Activated CD4-positive, alpha-beta T cell treated with anti-CD3 and anti-CD28 coated beads for 24 hours (primary cell): ENCODE measurements around the gene AAK1.
"Not testable (repeated sequence)": the region's sequence is repeated elsewhere in the genome, so short reads cannot be mapped to it uniquely, and the experiment has no call there.

Experiments used
- DNase-seq, 2 donors: peaks; one replicate each; pipeline ENCODE4 v3.0.0-alpha.2; 2020; ENCODE audit warnings: low read depth in 2 of 2

The AAK1 gene

GRCh38 chr2:69600425-69600824, 43.1 kb downstream of the AAK1 start:
- no peak for DNase-seq

- no peak for DNase-seq
Measured at GRCh38 chr2:69597843-69598610, 45.5 kb downstream of the AAK1 start.

DNA sequence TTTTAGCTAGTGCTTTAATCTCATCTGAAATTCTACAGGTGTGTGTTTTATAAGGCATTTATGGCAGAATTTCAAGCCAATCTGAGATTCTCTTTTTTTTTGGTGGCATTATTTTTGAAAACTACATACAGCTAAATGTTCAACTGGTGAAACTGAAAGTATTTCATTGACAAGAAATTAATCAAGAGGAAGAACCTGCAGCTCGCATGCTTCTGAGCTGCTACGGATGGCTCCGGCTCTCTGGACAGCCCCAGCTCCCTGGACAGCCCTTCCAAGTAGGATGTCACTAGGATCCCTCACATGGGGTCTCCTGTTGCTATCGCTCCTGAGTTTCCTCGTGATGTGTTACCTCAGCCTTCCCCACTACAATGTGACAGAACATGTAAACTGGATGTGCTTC, 46.4 kb downstream of the AAK1 start:
- no peak for DNase-seq

- no peak for DNase-seq
Measured at GRCh38 chr2:69594341-69594740, 49.2 kb downstream of the AAK1 start.

GRCh38 chr2:69592511-69592910, 51.0 kb downstream of the AAK1 start:
- DNase-seq, result no peak

DNA sequence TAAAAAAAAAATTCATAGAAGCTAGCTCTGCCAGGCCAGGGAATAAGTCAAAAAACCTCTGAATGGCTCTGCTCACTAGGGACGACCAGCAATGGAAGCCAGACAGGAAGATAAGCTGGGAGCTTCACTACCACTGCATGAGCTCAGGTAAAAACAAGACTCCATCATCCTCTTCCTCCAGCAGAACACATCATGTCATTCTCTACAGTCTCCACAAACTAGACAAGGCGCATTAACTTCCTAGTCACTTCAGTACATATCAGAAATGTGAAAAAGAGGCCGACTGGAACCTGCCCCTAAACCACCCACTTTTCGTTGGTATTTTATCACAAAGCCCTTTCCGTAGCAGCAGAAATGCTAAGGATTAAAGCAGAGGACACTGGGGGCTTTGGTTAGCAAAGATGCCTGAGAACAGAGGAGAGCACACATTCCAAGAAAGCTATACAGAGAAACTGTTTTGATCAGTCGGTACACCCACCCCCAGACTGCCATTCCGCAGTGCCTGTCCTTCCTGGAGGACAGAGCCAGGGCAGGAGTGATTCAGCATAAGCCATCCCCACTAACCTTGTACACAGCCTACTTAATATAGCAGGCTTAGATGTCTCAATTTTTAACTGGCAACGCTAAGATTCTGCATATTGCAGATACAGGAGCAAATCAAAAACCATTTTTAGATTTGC, 53.4 kb downstream of the AAK1 start:
- DNase-seq, result no peak

DNA sequence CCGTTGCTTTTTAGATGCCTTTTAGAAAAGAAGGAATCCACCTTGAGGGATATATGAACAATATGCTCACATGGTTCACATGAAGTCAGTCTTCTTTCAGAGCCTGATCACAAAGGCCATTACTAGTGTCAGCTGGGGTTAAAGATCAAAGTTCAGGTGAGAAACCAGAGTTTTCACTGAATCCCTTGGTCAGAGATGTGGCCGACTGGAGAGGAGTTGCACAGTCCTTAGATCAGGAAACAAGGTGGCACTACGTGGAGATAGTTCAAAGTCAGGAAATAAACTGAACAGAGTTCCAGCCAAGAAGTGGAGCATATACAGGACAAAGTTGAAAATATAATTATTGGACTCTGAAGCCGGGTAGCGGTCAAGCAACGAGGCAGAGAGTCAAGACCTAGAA, 54.6 kb downstream of the AAK1 start:
- no peak for DNase-seq

- no peak for DNase-seq
Measured at GRCh38 chr2:69588403-69588802, 55.1 kb downstream of the AAK1 start.

- DNase-seq, result no peak
Measured at GRCh38 chr2:69585855-69586555, 57.5 kb downstream of the AAK1 start.

- DNase-seq, result no peak
Measured at GRCh38 chr2:69584127-69584889, 59.2 kb downstream of the AAK1 start.

GRCh38 chr2:69583321-69583833, 60.2 kb downstream of the AAK1 start:
- no peak for DNase-seq

- DNase-seq, result no peak
Measured at GRCh38 chr2:69582582-69583176, 60.9 kb downstream of the AAK1 start.

DNA sequence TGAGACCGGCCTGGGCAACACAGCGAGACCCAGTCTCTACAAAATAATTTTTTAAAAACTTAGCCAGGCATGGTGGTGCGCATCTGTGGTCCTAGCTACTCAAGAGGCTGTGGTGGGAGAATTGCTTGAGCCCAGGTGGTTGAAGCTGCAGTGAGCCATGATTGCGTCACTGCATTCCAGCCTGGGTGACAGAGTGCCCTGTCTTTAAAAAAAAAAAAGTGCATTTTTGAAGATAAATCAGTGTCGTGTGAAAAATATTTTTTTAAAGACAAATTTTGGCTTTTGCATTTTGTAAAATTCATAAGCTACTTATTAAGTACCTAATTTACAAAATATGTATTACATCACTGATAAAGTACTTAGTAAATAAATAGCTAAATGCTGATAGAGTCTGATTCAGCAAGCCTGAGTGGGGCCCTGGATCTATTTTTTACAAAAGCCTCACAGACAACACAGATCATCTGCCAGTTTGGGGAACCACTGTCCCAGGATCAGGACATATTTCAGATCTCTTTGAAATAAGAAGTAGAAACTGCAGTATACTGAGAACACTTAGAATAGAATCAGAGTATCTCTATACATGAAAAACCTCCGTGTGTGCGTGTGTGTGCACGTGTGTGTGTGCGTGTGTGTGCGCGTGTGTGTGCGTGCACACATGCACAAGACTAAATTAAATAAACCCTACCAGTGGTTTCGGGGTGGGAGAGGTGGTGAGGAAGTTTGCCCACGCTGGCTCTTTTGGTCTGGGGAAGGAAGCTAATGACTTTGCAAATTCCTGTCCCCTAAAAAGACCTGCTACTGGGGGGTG, 61.6 kb downstream of the AAK1 start:
- no peak for DNase-seq

DNA sequence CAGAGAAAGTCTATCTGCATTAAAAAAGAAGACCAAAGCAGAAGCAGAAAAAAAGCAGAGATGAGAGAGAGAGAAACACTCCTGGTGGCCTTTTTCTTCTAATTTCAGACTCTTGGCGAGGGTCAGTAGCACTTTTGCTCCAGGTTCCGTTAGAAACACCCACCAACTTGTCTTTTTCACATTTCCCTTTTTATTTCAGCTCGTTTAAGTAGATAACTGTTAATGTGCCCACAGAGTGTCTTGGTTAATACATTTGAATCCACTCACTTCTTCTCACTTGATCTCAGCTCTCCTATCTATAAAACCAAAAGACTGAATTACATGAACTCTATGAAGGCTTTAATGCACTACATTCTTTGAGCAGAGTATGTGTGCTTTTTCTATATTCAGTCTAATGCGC, 63.1 kb downstream of the AAK1 start:
- DNase-seq, result no peak

- DNase-seq, result no peak
Measured at GRCh38 chr2:69579536-69579935, 64.0 kb downstream of the AAK1 start.

GRCh38 chr2:69578198-69578540, 65.4 kb downstream of the AAK1 start:
- DNase-seq, result no peak

DNA sequence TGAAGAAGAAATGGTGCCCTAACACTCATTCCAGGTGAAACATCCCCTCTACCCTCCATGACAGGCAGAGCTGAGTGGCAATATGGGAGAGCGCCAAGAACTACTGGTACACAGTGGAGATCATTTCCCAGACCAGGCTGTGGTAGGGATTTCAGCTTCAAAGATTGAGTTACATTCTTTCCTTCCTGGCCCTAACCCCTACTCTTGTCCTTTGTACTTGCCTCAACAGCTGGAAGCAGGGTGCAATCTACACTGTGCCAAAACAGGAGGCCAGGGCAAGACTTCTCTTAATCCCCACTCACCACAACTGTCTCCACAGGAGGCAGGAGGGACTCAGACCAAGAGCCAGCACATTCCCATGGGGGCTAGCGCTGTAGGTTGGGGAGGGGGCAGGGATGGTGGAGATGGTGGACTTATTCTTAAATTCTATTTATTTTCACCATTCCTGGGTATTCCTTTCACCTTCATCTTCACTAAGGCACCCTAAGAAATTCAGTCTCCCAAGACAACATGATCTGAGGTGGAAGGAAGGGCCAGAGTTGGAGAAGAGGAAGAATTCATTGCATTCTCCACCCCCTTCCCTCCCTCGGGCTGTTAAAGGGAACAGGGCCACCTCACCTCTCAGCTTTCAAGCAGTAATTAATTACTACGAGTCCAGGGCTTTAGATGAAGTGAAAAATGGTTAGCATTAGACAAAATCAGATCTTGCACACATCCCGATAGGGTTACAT, 65.9 kb downstream of the AAK1 start:
- no peak for DNase-seq

DNA sequence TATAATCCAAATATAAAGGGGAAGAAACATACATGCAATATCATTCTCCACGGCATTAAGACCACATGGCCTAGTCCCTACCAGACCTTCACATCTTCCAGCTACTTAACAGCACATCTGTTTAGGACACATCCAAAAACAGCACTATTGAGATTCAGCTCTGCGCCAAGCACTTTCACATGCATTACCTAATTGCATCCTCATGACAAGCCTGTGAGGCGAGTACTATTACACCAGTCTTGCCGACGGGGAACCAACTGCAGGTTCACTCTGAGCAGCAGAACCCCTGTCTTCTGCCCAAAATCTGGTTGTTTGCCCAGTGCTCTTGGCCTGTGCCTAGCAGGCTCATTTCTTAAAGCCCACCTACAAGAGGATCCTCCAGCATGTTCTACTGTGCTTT, 66.7 kb downstream of the AAK1 start:
- DNase-seq, result no peak

- no peak for DNase-seq
Measured at GRCh38 chr2:69575926-69576325, 67.6 kb downstream of the AAK1 start.

- DNase-seq, result not testable (repeated sequence)
Measured at GRCh38 chr2:69575371-69575770, 68.2 kb downstream of the AAK1 start.
